Effector memory CD4-positive, alpha-beta T cell (primary cell): ENCODE results near the gene BTBD9.

ENCODE experiments used
- DNase-seq, 3 donors: peaks; one replicate each; pipeline ENCODE4 v3.0.0-alpha.2; 2020
- H3K27ac ChIP-seq: 2 replicates; pipeline ENCODE4 v1.7.0; 2013; ENCODE audit warnings: mild to moderate bottlenecking, low read length, moderate library complexity; ENCODE audit not compliant: insufficient read depth, poor library complexity, severe bottlenecking
- H3K27me3 ChIP-seq: replicated peaks from 2 replicates; pipeline ENCODE4 v1.7.0; 2013; ENCODE audit warnings: mild to moderate bottlenecking, low read length; ENCODE audit not compliant: insufficient read depth, control insufficient read depth, poor library complexity, severe bottlenecking
- H3K36me3 ChIP-seq: 2 replicates; pipeline ENCODE4 v1.7.0; 2013; ENCODE audit warnings: mild to moderate bottlenecking, low read length, moderate library complexity; ENCODE audit not compliant: control insufficient read depth, insufficient read depth
- H3K4me1 ChIP-seq: 2 replicates; pipeline ENCODE4 v1.7.0; 2013; ENCODE audit warnings: low read length, mild to moderate bottlenecking; ENCODE audit not compliant: control insufficient read depth, insufficient read depth, poor library complexity, severe bottlenecking
- H3K4me3 ChIP-seq: 2 replicates; pipeline ENCODE4 v1.7.0; 2013; ENCODE audit warnings: low read length, low read depth, mild to moderate bottlenecking; ENCODE audit not compliant: insufficient read depth, poor library complexity, severe bottlenecking
- H3K9me3 ChIP-seq: 2 replicates; pipeline ENCODE4 v1.7.0; 2013; ENCODE audit warnings: mild to moderate bottlenecking, low read length, moderate library complexity; ENCODE audit not compliant: control insufficient read depth

The BTBD9 gene

GRCh38 chr6:38676974-38677544 lies 37.3 kb upstream of the BTBD9 start:
- Histone ChIP-seq H3K4me1 (no peaks in the 10 kb centered on the region), H3K27me3 (no peaks in the 10 kb centered on the region), H3K4me3 (no peak overlapping the region), H3K36me3 (peaks cover 11% of the 10 kb centered on the region), H3K27ac (no peak overlapping the region), H3K9me3 (no peaks in the 10 kb centered on the region)
- no peak for DNase-seq

- H3K27me3 ChIP-seq: no peaks in the 10 kb centered on the region
- DNase-seq: no peak
- no peaks in the 10 kb centered on the region for H3K4me1 ChIP-seq
- peaks cover 5% of the 10 kb centered on the region for H3K36me3 ChIP-seq
- H3K9me3 ChIP-seq: no peaks in the 10 kb centered on the region
- H3K27ac ChIP-seq: no peak overlapping the region
- no peak overlapping the region for H3K4me3 ChIP-seq
Measured at GRCh38 chr6:38676236-38676973, 36.7 kb upstream of the BTBD9 start.

- no peak overlapping the region for H3K27ac ChIP-seq
- no peak overlapping the region for H3K4me3 ChIP-seq
- no peaks in the 10 kb centered on the region for H3K27me3 ChIP-seq
- H3K36me3 ChIP-seq: peaks cover 5% of the 10 kb centered on the region
- DNase-seq: no peak
- H3K4me1 ChIP-seq: no peaks in the 10 kb centered on the region
- H3K9me3 ChIP-seq: no peaks in the 10 kb centered on the region
Measured at GRCh38 chr6:38673397-38674165, 33.9 kb upstream of the BTBD9 start.

GRCh38 chr6:38671885-38672467 lies 32.2 kb upstream of the BTBD9 start:
- H3K27me3 ChIP-seq: no peaks in the 10 kb centered on the region
- H3K4me3 ChIP-seq: no peak overlapping the region
- H3K4me1 ChIP-seq: no peaks in the 10 kb centered on the region
- peak in 1 of 3 donors; percentile 5 for DNase-seq
- no peaks in the 10 kb centered on the region for H3K9me3 ChIP-seq
- no peak overlapping the region for H3K27ac ChIP-seq
- H3K36me3 ChIP-seq: no peaks in the 10 kb centered on the region

GRCh38 chr6:38658418-38659167 lies 18.9 kb upstream of the BTBD9 start:
- H3K27ac ChIP-seq: no peak overlapping the region

GRCh38 chr6:38656896-38657295 lies 17.2 kb upstream of the BTBD9 start:
- no peak overlapping the region for H3K27ac ChIP-seq
- no peaks in the 10 kb centered on the region for H3K36me3 ChIP-seq
- no peaks in the 10 kb centered on the region for H3K9me3 ChIP-seq
- H3K4me3 ChIP-seq: no peak overlapping the region
- H3K4me1 ChIP-seq: no peaks in the 10 kb centered on the region
- DNase-seq: no peak
- H3K27me3 ChIP-seq: no peaks in the 10 kb centered on the region

More at GRCh38 chr6:38658418-38659167, 18.9 kb upstream of the BTBD9 start:
- Histone ChIP-seq H3K4me1 (no peaks in the 10 kb centered on the region), H3K4me3 (no peak overlapping the region), H3K36me3 (no peaks in the 10 kb centered on the region), H3K27me3 (no peaks in the 10 kb centered on the region), H3K9me3 (no peaks in the 10 kb centered on the region)
- DNase-seq: no peak

- Histone ChIP-seq H3K27me3 (no peaks in the 10 kb centered on the region), H3K27ac (no peak overlapping the region), H3K4me1 (no peaks in the 10 kb centered on the region), H3K9me3 (no peaks in the 10 kb centered on the region), H3K36me3 (no peaks in the 10 kb centered on the region), H3K4me3 (no peak overlapping the region)
- no peak for DNase-seq
Measured at GRCh38 chr6:38654263-38654662, 14.5 kb upstream of the BTBD9 start.

GRCh38 chr6:38651121-38651784 lies 11.5 kb upstream of the BTBD9 start:
- Histone ChIP-seq H3K27me3 (no peaks in the 10 kb centered on the region), H3K4me3 (no peak overlapping the region), H3K4me1 (no peaks in the 10 kb centered on the region), H3K9me3 (no peaks in the 10 kb centered on the region), H3K36me3 (no peaks in the 10 kb centered on the region), H3K27ac (no peak overlapping the region)
- DNase-seq: no peak

GRCh38 chr6:38650207-38650752 lies 10.6 kb upstream of the BTBD9 start:
- DNase-seq: no peak
- Histone ChIP-seq H3K9me3 (no peaks in the 10 kb centered on the region), H3K27me3 (no peaks in the 10 kb centered on the region), H3K36me3 (no peaks in the 10 kb centered on the region), H3K4me3 (no peak overlapping the region), H3K27ac (no peak overlapping the region), H3K4me1 (no peaks in the 10 kb centered on the region)
